HG03342 (cell line): ENCODE results near the gene RPS18.
"Not testable (repeated sequence)": the region's sequence is repeated elsewhere in the genome, so short reads cannot be mapped to it uniquely, and the experiment has no call there.

Source experiments
- ATAC-seq: cut with Tn5 transposase; IDR thresholded peaks from one replicate; pipeline ENCODE4 v1.9.1; 2021; ENCODE audit warnings: mild to moderate bottlenecking, moderate library complexity; ENCODE audit not compliant: unreplicated experiment

The RPS18 gene

GRCh38 chr6:33271468-33272274 lies at the start of gene RPS18, which contains the start of gene VPS52:
Gene RPS18 (plus strand): TSS chr6:33272075. CDS start chr6:33272120, 45 bp downstream.
Gene VPS52 (minus strand): TSS chr6:33271876. CDS start chr6:33271675, 201 bp downstream.
- peak; percentile 76 for ATAC-seq

GRCh38 chr6:33226503-33227120 lies 45.3 kb upstream of the RPS18 start:
- ATAC-seq: not testable (repeated sequence)

- no peak for ATAC-seq
Measured at GRCh38 chr6:33235221-33235634, 36.6 kb upstream of the RPS18 start.

- ATAC-seq: no peak
Measured at GRCh38 chr6:33236328-33236727, 35.5 kb upstream of the RPS18 start.

- no peak for ATAC-seq
Measured at GRCh38 chr6:33236852-33237251, 35.0 kb upstream of the RPS18 start.

- no peak for ATAC-seq
Measured at GRCh38 chr6:33237741-33238140, 34.1 kb upstream of the RPS18 start.

GRCh38 chr6:33241968-33242367 lies 29.9 kb upstream of the RPS18 start:
- ATAC-seq: no peak

GRCh38 chr6:33243476-33243875 lies 28.4 kb upstream of the RPS18 start:
- ATAC-seq: no peak

GRCh38 chr6:33247977-33248642 lies 23.8 kb upstream of the RPS18 start:
- ATAC-seq: peak; percentile 37

GRCh38 chr6:33248643-33248931 lies 23.3 kb upstream of the RPS18 start:
- ATAC-seq: peak; percentile 7

- ATAC-seq: peak; percentile 84
Measured at GRCh38 chr6:33248932-33249731, 22.7 kb upstream of the RPS18 start.

- no peak for ATAC-seq
Measured at GRCh38 chr6:33249732-33250630, 21.9 kb upstream of the RPS18 start.

GRCh38 chr6:33250731-33251130 lies 21.1 kb upstream of the RPS18 start:
- no peak for ATAC-seq

- no peak for ATAC-seq
Measured at GRCh38 chr6:33251395-33252012, 20.4 kb upstream of the RPS18 start.

GRCh38 chr6:33252759-33253158 lies 19.1 kb upstream of the RPS18 start:
- no peak for ATAC-seq

GRCh38 chr6:33254591-33254990 lies 17.3 kb upstream of the RPS18 start:
- ATAC-seq: no peak

- ATAC-seq: no peak
Measured at GRCh38 chr6:33259032-33259431, 12.8 kb upstream of the RPS18 start.

- not testable (repeated sequence) for ATAC-seq
Measured at GRCh38 chr6:33262490-33262889, 9.4 kb upstream of the RPS18 start.

- no peak for ATAC-seq
Measured at GRCh38 chr6:33264015-33264414, 7.9 kb upstream of the RPS18 start.

GRCh38 chr6:33271117-33271467 lies 783 bp upstream of the RPS18 start:
- ATAC-seq: no peak
